Measurements from ENCODE around the gene KCNC4.

The KCNC4 gene

DNA sequence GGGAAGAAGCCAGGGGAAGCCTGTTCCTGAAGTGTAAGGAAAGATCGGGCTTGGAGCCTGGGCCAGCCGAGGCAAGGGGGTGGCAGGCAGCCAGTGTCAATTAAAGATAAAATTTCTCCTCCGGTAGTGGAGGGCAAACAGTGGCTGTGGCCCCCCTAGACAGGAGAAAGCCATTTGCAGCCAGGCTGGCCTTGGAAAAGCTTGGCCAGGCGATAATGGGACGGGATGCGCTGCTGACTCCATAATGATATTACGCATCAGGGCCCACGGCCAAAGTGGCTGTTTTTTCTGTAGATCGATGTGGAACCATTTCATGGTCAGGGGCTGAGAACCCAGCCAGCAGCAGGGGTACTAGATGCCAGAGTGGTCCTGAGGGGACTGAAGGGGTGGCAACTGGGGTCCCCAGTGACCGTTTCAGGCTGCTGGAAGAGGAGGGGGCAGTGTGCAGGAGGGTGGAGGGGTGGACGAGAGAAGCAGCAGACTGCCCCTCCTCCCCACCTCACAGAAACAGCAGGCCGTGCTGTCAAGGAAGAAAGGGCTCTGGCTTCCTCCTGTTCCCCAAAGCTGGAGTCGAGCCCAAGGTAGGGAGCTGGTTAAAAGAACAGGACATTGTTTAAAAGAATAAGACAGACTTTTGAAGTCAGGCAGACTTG, 25.2 kb downstream of the KCNC4 start:
- TF ChIP-seq NFIC (IDR thresholded peaks at IDR 0.05) = no peak
- TF ChIP-seq USF1 (IDR thresholded peaks at IDR 0.05) = no peak
- TF ChIP-seq EP300 (IDR thresholded peaks at IDR 0.05; ENCODE audit: borderline replicate concordance) = no peak
- no peak for TF ChIP-seq REST (IDR thresholded peaks at IDR 0.05; ENCODE audit: low read depth)
- no peak for TF ChIP-seq ZBTB7A (IDR thresholded peaks at IDR 0.05; ENCODE audit: low read depth)
- no peak for TF ChIP-seq YY1 (IDR thresholded peaks at IDR 0.05; ENCODE audit: low read depth)
- no peak for TF ChIP-seq RAD21 (IDR thresholded peaks at IDR 0.05; ENCODE audit: low read depth)
- TF ChIP-seq TAF1 (IDR thresholded peaks at IDR 0.05; ENCODE audit: low read depth) = no peak
- no peak for TF ChIP-seq TCF12 (IDR thresholded peaks at IDR 0.05; ENCODE audit: low read depth)
- no peak for TF ChIP-seq FOXM1 (IDR thresholded peaks at IDR 0.05; ENCODE audit: borderline replicate concordance, low read depth)
- no peak for TF ChIP-seq CREB1 (IDR thresholded peaks at IDR 0.05; ENCODE audit: low read depth)
- no peak for TF ChIP-seq TEAD4 (IDR thresholded peaks at IDR 0.05)
- no peak for TF ChIP-seq EGR1 (IDR thresholded peaks at IDR 0.05)
- TF ChIP-seq MAX (IDR thresholded peaks at IDR 0.05) = no peak
- no peak for TF ChIP-seq CEBPB (IDR thresholded peaks at IDR 0.05)

- TF ChIP-seq CREB1 (IDR thresholded peaks at IDR 0.05; ENCODE audit: low read depth) (no peak), MAX (IDR thresholded peaks at IDR 0.05) (no peak), YY1 (IDR thresholded peaks at IDR 0.05; ENCODE audit: low read depth) (no peak), EP300 (IDR thresholded peaks at IDR 0.05; ENCODE audit: borderline replicate concordance) (no peak), CEBPB (IDR thresholded peaks at IDR 0.05) (no peak), TEAD4 (IDR thresholded peaks at IDR 0.05) (no peak), RAD21 (IDR thresholded peaks at IDR 0.05; ENCODE audit: low read depth) (no peak), EGR1 (IDR thresholded peaks at IDR 0.05) (no peak)
Measured at GRCh38 chr1:110235834-110236682, 25.9 kb downstream of the KCNC4 start.

DNA sequence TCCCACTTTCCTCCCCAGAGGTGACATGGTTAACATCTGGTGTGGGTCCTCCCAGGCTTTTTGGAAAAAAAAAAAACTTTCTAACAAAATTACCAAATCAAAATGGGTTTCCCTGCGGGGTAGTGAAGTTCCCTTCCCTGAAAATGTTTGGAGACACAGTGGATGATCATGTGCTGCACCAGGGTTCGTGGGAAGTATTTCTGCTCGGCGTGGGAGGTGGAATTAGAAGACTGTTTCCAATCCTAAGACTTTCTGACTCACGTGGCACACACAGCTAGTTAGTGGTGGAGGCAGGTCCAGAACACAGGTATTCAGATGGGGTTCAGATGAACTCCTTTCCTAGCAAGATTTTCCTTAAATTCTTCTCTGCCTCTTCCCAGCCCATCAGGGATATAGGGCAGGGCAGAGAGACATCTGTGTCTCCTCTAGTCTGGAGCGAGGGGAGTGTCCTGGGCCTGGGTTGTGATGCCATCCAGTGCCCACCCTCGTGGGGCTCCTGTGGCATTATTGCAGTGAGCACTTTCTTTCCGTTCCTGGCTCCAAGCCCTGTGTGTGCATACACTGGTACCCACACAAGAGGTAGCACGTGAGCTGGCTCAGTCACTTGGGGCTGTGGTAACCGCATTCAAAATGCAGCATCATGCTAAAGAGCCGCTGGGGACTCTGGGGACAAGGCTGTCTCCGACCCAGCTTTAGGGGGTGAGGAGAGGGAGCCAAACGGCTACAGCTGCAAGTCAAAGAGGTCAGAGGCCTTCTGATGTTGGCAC, 27.5 kb downstream of the KCNC4 start:
- TF ChIP-seq REST (IDR thresholded peaks at IDR 0.05; ENCODE audit: low read depth) = no peak
- no peak for TF ChIP-seq EGR1 (IDR thresholded peaks at IDR 0.05)
- TF ChIP-seq USF1 (IDR thresholded peaks at IDR 0.05) = no peak
- TF ChIP-seq TAF1 (IDR thresholded peaks at IDR 0.05; ENCODE audit: low read depth) = no peak
- TF ChIP-seq CREB1 (IDR thresholded peaks at IDR 0.05; ENCODE audit: low read depth) = no peak
- no peak for TF ChIP-seq TEAD4 (IDR thresholded peaks at IDR 0.05)
- no peak for TF ChIP-seq MAX (IDR thresholded peaks at IDR 0.05)
- no peak for TF ChIP-seq YY1 (IDR thresholded peaks at IDR 0.05; ENCODE audit: low read depth)
- TF ChIP-seq NFIC (IDR thresholded peaks at IDR 0.05) = no peak
- no peak for TF ChIP-seq FOXM1 (IDR thresholded peaks at IDR 0.05; ENCODE audit: borderline replicate concordance, low read depth)
- no peak for TF ChIP-seq EP300 (IDR thresholded peaks at IDR 0.05; ENCODE audit: borderline replicate concordance)
- TF ChIP-seq TCF12 (IDR thresholded peaks at IDR 0.05; ENCODE audit: low read depth) = no peak

DNA sequence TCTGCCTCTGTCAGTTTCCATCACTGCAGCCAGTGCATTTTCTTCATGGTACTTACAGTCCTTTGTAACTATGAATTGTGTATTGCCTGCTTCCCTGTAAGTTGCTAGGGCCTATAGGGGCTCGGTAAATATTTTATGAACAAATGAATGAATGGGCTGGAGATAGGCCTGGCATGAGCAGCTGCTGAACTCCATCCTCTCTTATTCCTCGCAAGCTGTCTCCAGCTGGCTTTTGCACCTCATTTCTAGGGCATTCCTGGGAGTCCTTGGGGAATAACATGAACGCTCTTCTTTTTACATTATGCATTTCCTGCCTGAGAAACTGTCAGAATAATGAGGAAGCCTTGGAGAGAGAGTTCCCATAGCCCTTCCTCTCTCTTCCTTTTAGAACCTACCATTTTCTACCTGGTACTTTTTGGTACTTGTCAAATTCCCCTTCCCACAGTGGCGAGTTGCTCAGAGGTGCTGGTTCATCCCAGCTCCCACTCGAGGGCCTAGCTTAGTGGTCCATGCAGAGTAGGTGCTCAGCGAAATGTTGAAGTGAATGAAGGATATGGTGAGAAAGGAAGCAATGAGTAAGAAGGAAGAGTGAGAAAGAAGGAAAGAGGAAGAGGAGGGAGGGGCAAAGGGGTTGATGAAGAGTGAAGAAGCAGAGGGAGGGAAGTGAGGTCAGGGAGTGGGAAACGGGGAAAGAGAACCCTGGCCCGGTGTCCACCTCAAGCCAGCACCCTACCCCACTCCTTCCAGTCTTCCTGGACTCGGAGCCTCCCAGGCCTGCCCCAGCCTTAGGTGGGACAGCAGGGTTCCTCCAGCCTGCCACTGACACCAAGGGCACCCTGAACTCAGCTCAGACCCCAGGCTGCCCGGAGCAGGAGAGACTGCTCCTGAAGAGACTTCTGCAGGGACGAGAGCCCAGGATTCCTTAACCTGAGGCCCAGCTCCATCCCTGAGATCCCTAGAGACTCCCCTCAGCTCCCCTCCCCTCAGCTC, 29.6 kb downstream of the KCNC4 start:
- no peak for TF ChIP-seq NFIC (IDR thresholded peaks at IDR 0.05)

All from Ishikawa (cell line).